KMS-11 (cell line): Measurements from ENCODE around the gene TMPRSS6.

Source experiments
- H2AFZ ChIP-seq: fragments of 200-600 bp; sonication (generic); 2 replicates; pipeline ENCODE4 v1.6.1; 2016; ENCODE audit warnings: antibody characterized with exemption, mixed run types, low read depth
- H3K27ac ChIP-seq: fragments of 200-600 bp; sonication (generic); 2 replicates; pipeline ENCODE4 v1.6.1; 2016; ENCODE audit warnings: mild to moderate bottlenecking, mixed run types
- H3K27me3 ChIP-seq: fragments of 200-600 bp; sonication (generic); 2 replicates; pipeline ENCODE4 v1.6.1; 2017; ENCODE audit warnings: mild to moderate bottlenecking, low read depth, mixed run types, moderate library complexity; ENCODE audit not compliant: insufficient read depth
- H3K36me3 ChIP-seq: fragments of 200-600 bp; sonication (generic); 2 replicates; pipeline ENCODE4 v1.6.1; 2017; ENCODE audit warnings: mild to moderate bottlenecking, mixed run types; ENCODE audit not compliant: insufficient read depth
- H3K4me1 ChIP-seq: fragments of 200-600 bp; sonication (generic); 2 replicates; pipeline ENCODE4 v1.6.1; 2016; ENCODE audit warnings: mild to moderate bottlenecking, low read depth, mixed run types; ENCODE audit not compliant: poor library complexity, severe bottlenecking
- H3K4me2 ChIP-seq: fragments of 200-600 bp; sonication (generic); 2 replicates; pipeline ENCODE4 v1.7.0; 2016; ENCODE audit warnings: mild to moderate bottlenecking, mixed run types
- H3K4me3 ChIP-seq: fragments of 200-600 bp; sonication (generic); IDR thresholded peaks from 2 replicates; pipeline ENCODE4 v1.6.1; 2017; ENCODE audit warnings: low read depth, low read length, mixed read lengths; ENCODE audit not compliant: insufficient read depth
- H3K79me2 ChIP-seq: fragments of 200-600 bp; sonication (generic); 2 replicates; pipeline ENCODE4 v1.6.1; 2016; ENCODE audit warnings: low read depth, mixed run types; ENCODE audit not compliant: insufficient read depth
- H3K9ac ChIP-seq: fragments of 200-600 bp; sonication (generic); 2 replicates; pipeline ENCODE4 v1.6.1; 2016; ENCODE audit warnings: mild to moderate bottlenecking, mixed run types
- H4K20me1 ChIP-seq: fragments of 200-600 bp; sonication (generic); 2 replicates; pipeline ENCODE4 v1.6.1; 2016; ENCODE audit warnings: mild to moderate bottlenecking, mixed run types; ENCODE audit not compliant: insufficient read depth
- CTCF ChIP-seq: fragments of 200-600 bp; sonication (generic); conservative IDR thresholded peaks from 2 replicates; pipeline ENCODE4 v1.6.1; 2017; ENCODE audit warnings: low read depth, mild to moderate bottlenecking, antibody characterized with exemption, low read length, moderate library complexity, mixed read lengths

Gene TMPRSS6

DNA sequence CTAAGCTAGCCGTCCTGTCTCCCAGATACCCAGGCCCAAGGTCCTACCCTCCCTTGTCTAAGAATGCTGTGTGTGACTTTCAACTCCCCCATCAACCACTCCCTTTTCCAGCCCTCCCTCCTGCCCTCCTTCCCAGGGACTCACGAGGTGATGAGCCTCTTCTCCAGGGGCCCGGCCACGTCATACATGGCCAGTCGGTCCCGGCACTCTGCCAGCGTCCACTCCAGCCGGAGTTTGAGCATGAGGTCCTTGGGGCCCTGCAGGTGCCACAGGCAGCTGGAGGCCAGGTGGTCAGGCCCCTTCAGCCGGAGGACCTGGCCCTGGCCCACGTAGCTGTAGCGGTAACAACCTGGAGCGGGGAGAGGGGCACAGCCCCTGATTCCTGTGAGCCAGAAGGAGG, 20.1 kb downstream of the TMPRSS6 start:
- no peak for TF ChIP-seq CTCF
- Histone ChIP-seq H2AFZ (no peak overlapping the region), H3K27ac (no peak overlapping the region), H3K4me1 (no peaks in the 10 kb centered on the region), H3K4me3 (no peak overlapping the region), H4K20me1 (no peaks in the 10 kb centered on the region), H3K79me2 (no peaks in the 10 kb centered on the region), H3K9ac (no peak overlapping the region), H3K27me3 (peaks cover 15% of the 10 kb centered on the region; the same call in 1 of the 2 replicates), H3K4me2 (no peak overlapping the region), H3K36me3 (no peaks in the 10 kb centered on the region)

DNA sequence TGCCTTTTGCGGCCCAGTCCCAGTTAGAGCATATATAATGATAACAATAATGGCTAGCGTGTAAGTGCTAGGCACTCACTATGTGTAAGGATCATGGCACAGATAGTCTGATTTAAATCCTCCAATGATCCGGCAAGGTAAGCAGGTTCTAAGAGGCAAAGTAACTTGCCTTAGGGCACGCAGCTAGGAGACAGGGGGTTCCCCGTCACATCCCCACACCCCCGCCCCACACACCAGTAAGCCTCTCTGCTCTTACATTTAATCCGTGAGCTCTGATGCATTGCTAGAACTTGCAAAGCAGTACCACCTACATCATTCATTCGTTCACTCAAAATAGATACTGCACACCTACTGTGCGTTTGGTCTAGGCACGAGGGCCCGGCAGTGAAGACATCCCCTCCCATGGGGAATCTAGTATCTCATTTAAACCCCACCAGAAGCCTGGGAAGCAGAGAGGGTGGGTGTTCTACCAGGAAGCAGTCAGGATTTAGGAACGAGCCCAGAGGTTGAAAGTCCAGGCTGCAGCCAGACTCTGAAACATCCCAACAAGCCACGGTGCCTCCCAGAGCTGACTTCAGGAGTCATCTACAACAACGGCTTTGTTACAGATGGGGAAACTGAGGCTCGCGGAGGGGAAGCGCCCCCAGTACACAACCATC, 20.6 kb downstream of the TMPRSS6 start:
- Histone ChIP-seq H3K36me3 (no peaks in the 10 kb centered on the region), H3K4me3 (no peak overlapping the region), H4K20me1 (no peaks in the 10 kb centered on the region), H3K79me2 (no peaks in the 10 kb centered on the region), H3K27ac (no peak overlapping the region), H2AFZ (no peak overlapping the region), H3K4me1 (no peaks in the 10 kb centered on the region), H3K9ac (no peak overlapping the region), H3K4me2 (no peak overlapping the region), H3K27me3 (peaks cover 15% of the 10 kb centered on the region; the same call in 1 of the 2 replicates)
- TF ChIP-seq CTCF, result no peak

GRCh38 chr22:37088108-37088605, 21.4 kb downstream of the TMPRSS6 start:
- Histone ChIP-seq H3K79me2 (no peaks in the 10 kb centered on the region), H3K9ac (no peak overlapping the region), H3K27ac (no peak overlapping the region), H4K20me1 (no peaks in the 10 kb centered on the region), H2AFZ (no peak overlapping the region), H3K36me3 (no peaks in the 10 kb centered on the region), H3K27me3 (peaks cover 15% of the 10 kb centered on the region; the same call in 1 of the 2 replicates), H3K4me3 (no peak overlapping the region), H3K4me1 (no peaks in the 10 kb centered on the region), H3K4me2 (no peak overlapping the region)
- no peak for TF ChIP-seq CTCF

- Histone ChIP-seq H3K36me3 (no peaks in the 10 kb centered on the region), H3K4me3 (no peak overlapping the region), H3K79me2 (no peaks in the 10 kb centered on the region), H3K4me1 (no peaks in the 10 kb centered on the region), H3K27ac (no peak overlapping the region), H2AFZ (no peak overlapping the region), H3K27me3 (peaks cover 15% of the 10 kb centered on the region; the same call in 1 of the 2 replicates), H4K20me1 (no peaks in the 10 kb centered on the region), H3K4me2 (no peak overlapping the region), H3K9ac (no peak overlapping the region)
- TF ChIP-seq CTCF, result no peak
Measured at GRCh38 chr22:37086184-37086583, 23.3 kb downstream of the TMPRSS6 start.
